GM19467 (cell line): ENCODE data around the gene DNAJB1.
"Not testable (repeated sequence)": the region's sequence is repeated elsewhere in the genome, so short reads cannot be mapped to it uniquely, and the experiment has no call there.

ENCODE experiments used
- ATAC-seq: cut with Tn5 transposase; IDR thresholded peaks from one replicate; pipeline ENCODE4 v1.9.1; 2021; ENCODE audit warnings: mild to moderate bottlenecking, moderate library complexity; ENCODE audit not compliant: unreplicated experiment

The DNAJB1 gene

GRCh38 chr19:14553042-14553938, 35.1 kb upstream of the DNAJB1 start:
- no peak for ATAC-seq

GRCh38 chr19:14552006-14552360, 33.8 kb upstream of the DNAJB1 start:
- ATAC-seq, result not testable (repeated sequence)

- not testable (repeated sequence) for ATAC-seq
Observed at GRCh38 chr19:14551134-14552005, 33.2 kb upstream of the DNAJB1 start.

GRCh38 chr19:14550201-14550754, 32.1 kb upstream of the DNAJB1 start:
- no peak for ATAC-seq

DNA sequence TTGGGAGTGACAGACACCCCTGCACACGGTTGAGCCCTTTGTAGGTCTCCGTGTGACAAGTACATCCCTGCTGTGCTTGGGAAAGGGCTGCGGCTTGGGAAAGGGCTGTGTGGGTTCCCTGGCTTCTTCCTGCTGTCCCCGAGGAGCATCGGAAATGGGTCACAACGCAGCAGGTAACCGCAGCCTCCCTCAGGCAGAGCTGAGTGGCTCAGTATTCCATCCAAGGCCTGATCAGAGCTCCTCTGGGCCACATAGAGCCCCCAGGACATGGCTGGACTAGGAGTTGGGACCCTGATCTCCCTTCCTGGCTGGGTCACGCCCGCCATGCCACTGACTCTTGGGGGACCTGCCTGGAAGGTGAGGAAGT, 27.5 kb upstream of the DNAJB1 start:
- no peak for ATAC-seq

GRCh38 chr19:14544977-14545715, 26.9 kb upstream of the DNAJB1 start:
- ATAC-seq, result no peak

- no peak for ATAC-seq
Observed at GRCh38 chr19:14544047-14544446, 25.9 kb upstream of the DNAJB1 start.

DNA sequence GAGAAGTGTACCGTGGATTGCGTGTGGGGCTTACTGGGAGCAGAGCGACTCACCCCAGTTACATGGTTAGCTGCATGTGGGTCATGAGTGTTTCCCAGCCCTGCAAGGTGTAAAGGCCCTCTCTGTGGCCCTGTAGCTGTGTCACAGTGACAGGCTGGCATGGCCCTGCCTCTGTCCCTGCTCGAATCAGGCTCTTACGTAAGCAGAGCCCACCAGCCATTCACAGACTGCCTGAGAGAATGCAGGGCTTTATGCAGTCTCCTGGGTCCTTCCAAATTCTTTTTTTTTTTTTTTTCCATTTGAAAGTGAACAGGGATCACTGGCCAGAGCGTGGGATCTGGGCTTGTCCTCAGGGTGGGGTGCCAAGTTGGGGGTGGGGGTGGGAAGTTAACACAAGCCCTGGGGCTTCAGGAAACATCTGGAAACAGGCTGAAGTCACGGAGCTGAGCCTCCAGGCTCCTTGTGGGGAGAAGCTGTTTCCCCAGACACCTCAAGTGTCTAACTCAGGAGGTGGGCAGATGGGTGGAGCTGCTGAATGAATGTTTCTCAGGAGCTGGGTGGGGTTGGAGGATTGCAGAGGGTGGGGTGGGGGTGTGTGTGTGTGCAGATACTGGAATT, 24.6 kb upstream of the DNAJB1 start:
- no peak for ATAC-seq

GRCh38 chr19:14541979-14542378, 23.8 kb upstream of the DNAJB1 start:
- not testable (repeated sequence) for ATAC-seq

DNA sequence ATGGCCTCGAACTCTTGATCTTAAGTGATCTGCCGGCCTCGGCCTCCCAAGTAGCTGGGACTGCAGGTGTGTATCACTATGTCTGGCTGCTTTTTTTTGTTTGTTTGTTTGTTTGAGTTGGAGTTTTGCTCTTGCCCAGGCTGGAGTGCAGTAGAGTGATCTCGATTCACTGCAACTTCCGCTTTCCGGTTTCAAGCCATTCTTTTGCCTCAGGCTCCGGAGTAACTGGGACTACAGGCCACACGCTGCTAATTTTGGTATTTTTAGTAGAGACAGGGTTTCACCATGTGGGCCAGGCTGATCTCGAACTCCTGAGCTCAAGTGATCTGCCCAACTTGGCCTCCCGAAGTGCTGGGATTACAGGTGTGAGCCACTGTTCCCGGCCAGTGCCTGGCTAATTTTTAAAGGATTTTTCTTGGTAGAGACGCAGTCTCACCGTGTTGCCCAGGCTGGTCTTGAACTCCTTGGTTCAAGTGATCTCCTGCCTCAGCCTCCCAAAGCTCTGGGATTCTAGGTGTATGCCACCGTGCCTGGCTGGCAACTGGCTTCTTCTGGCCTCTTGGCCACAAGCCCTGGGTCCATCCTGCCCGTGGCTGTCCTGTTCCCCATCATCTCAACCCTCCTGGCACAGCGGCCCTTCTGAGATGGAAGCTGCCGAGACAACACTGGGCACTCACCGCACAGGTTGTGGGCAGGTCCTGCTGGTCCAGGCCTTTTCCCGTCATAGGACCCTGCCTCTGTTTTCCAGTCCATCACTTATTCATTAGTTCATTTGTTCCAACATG, 22.7 kb upstream of the DNAJB1 start:
- ATAC-seq, result no peak

DNA sequence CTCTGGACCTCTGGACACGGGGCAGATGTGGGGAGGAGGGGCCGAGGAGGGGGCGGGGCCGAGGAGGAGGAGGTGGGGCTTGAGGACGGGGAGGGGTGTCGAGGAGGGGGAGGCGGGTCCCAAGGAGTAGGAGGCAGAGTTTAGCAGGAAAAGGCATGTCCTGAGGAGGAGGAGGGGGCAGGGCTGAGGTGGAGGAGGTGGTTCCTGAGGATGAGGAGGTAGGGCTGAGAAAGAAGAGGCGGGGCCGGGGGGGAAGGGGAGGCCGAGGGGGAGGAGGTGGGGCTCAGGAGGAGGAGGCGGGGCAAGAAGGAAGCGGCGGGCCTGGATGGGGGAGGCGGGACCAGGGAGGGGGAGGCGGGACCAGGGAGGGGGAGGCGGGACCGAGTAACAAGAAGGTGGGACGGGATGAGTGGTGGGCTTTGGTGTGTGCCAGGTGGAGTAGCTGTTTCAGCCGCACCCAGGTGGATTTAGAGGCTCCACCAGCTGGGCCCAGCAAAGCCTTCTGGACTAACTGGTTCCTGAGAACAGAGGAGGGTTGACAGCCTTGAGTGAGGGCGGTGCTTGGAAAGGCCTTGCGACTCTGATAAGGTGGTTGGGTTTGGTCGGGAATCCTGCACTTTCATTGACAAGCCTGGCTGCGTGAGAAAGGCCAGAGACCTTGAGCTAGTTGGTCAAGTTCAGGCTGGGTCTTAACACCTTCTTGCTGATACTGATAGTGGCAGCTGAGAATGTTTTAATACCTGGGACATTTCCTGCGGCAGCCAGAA, 18.9 kb upstream of the DNAJB1 start:
- ATAC-seq, result no peak

GRCh38 chr19:14533450-14533849, 15.3 kb upstream of the DNAJB1 start:
- ATAC-seq, result no peak

GRCh38 chr19:14530506-14530905, 12.3 kb upstream of the DNAJB1 start:
- no peak for ATAC-seq

DNA sequence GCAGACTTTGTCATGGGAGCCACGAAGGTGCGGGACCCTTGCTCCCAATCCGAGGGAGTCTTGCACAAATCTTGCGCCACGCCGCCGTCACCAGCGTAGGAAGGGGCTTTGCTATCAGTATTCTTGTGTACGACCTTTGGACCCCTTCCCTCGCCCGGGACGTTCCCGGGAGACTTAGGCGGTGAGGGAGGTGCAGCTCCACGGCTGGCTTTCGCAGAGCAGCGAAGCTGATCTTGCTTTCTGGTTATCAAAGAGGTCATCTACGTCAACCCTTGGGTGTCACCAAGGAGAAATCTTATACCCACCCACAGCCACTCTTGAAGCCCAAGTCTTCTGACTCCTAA, 11.8 kb upstream of the DNAJB1 start:
- ATAC-seq, result no peak

DNA sequence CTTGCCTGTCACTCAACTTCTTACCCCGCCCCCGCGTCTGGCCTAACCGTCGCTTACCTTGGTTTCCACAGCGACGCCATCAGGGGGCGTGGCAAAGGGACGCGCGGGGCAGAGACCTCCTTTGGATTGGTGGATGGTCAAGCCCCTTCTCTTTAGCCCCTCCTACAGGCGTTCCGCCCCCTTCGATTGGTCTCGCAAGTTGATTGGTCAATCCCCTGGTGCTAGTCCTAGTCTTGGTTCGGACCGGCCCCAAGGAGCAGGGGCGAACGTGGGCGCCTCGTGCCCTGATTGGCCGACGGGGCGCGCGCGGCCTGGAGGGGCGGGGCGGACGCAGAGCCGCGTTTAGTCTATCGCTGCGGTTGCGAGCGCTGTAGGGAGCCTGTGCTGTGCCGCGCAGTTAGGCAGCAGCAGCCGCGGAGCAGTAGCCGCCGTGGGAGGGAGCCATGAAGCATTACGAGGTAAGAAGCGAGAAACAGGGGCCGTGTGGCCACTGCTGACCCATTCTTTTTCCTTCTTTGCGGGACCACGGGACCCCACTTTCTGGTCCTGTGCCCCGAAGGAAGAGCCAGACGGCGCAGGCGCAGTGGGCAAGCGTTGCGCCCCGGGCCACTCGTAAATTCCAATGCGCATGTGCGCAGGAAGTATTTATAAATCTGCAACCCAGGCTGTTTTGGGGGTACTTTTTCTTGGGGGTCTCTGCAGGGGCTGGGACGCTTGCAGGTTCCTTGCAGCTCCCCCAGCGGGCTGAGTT, 11.2 kb upstream of the DNAJB1 start, which contains the start of gene TECR:
TSS of gene TECR (plus strand) at position 341 of the 751 bp plus-strand sequence. CDS start at position 444, 103 bp downstream.
- peak; percentile 96 for ATAC-seq

GRCh38 chr19:14528419-14529253, 10.4 kb upstream of the DNAJB1 start:
- no peak for ATAC-seq

DNA sequence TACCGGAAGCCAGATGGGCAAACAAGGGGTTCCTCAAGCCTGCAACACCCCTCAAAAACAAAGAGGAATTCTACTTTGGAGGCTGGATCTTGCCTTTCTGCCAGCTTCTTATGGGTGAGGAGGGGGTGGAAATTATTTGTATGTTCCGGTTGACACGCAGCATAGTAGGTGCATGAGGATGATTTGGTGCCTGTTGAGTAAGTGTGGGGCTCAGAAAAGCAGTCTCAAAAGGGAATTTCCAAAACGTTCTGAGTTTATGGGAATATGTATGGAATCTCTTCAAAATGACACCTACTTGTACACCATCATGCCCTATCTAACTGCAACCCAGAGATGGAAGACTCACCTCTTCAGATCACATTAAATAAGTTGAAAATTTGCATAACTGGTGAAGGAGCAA, 8.2 kb upstream of the DNAJB1 start:
- ATAC-seq, result no peak
